Measurements from ENCODE around the gene ZNF253.
A peak's percentile ranks its signal among the peaks of the same experiment; 100 is the strongest.
"Not testable (repeated sequence)": the region's sequence is repeated elsewhere in the genome, so short reads cannot be mapped to it uniquely, and the experiment has no call there.

ZNF253 gene

DNA sequence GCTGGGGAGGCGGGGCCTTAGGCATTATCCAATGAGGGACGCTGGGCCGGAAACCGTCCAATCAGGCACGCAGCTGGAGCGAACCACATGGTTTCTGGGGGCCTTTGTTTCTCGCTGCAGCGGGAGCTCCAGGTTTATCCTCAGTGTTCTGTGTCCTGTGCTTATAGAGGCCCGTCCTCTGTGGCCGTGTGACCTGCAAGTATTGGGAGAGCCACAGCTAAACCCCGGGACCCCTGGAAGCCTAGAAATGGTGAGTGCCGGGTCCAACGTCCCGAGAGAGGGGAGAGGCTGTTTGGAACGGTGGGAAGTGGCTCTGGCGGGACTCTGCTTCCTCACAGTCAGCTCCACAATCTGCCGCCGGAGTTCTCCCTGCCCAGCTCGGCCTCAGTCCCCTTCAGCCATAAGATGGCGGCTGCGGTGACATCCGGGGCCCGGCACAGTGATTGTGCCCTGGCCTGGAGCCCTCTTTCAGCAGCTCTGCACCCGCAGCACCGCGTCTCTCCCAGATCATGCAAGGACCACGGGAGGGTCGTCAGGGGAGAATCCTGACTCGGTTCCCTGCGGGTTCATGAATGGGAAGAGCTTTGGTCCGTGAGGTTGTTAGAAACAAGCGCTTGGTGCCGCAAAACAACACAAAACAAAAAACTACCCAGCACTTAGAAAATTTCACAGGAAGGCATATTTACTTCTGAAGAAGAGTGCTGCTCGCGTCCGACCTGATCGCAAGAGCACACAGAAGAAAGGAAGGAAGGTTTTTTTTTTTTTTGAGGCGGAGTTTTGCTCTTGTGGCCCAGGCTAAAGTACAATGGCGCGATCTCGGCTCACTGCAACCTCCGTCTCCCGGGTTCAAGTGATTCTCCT, at the start of gene ZNF253:
TSS of gene ZNF253 (plus strand) at position 133 of the 861 bp plus-strand sequence. CDS start at position 248, 115 bp downstream.
- DNase-seq, result peak; percentile 93

DNA sequence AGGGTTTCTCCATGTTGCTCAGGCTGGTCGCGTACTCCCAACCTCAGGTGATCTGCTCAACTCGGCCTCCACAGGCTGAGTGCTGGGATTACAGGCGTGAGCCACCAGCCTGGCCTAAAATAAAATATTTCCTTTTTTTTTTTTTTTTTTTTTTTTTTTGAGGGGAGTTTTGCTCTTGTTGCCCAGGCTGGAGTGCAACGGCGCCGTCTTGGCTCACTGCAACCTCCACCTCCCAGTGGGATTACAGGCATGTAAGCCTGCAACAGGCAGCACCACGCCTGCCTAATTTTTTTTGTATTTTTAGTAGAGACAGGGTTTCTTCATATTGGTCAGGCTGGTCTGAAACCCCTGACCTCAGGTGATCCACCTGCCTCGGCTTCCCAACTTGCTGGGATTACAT, 49.0 kb upstream of the ZNF253 start:
- DNase-seq, result no peak

DNA sequence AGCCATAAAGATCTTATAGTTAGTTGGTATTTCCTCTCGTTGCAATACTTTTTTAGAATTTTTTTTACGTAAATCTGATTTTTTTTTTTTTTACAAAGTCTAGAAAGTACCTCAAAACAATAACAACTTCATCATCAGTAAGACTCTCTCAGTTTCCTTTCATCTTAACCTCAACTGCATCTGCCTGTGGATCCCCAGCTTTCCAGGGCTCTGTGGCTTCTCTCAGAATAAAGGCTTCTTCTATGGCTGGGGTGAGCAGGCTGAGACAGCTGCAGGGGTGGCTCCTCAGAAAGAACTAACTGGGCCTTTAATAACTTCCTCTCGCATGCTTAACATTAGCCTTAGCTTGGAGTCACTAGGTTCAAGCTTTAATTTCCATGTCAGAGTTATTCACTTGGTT, 48.3 kb upstream of the ZNF253 start:
- peak; percentile 10 for DNase-seq

DNA sequence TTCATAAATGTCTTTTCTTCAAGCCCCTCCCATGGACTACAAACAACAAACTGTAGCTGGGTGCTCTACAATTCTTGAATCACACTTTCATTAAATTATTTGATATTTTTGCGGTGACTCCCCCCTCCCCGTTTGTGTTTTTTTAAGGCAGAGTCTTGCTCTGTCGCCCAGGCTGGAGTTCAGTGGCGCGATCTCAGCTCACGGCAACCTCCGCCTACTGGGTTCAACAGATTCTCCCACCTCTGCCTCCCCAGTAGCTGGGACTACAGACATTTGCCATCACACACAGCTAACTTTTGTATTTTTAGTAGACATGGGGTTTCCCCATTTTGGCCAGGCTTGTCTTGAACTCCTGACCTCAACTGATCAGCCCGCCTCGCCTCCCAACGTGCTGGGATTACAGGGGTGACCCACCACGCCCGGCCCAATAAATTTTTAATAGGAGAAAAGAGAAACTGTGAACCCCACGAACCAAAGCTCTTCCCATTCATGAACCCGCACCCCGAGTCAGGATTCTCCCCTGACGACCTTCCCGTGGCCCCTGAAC, 44.8 kb upstream of the ZNF253 start:
- DNase-seq, result no peak

DNA sequence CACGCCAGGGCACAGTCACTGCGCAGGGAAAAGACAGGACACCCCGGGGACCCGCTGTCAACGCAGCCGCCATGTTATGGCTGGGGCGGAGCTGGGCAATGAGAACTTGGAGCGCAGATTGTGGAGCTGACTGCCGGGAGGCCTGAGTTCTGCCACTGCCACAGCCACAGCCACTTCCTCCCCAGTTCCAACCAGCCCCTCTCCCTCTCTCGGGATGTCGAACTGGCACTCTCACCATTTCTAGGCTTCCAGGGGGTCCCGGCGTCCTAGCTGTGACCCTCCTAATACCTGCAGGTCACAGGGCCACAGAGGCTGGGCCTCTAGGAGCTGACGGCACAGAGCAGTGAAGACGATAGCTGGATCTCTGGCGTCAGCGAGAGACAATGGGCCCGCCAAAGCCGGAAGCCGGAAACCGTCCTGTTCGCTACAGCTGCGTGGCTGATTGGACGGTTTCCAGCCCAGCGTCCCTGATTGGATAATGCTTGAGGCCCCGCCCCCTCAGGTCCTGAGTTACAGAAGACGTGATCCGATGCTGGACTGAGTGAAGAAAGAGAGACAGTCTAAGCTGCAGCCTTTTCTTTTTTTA, 44.2 kb upstream of the ZNF253 start, which contains the start of gene ZNF506:
TSS of gene ZNF506 (minus strand) at position 385 of the 586 bp plus-strand sequence. CDS start at position 238, 147 bp downstream.
- peak; percentile 92 for DNase-seq

DNA sequence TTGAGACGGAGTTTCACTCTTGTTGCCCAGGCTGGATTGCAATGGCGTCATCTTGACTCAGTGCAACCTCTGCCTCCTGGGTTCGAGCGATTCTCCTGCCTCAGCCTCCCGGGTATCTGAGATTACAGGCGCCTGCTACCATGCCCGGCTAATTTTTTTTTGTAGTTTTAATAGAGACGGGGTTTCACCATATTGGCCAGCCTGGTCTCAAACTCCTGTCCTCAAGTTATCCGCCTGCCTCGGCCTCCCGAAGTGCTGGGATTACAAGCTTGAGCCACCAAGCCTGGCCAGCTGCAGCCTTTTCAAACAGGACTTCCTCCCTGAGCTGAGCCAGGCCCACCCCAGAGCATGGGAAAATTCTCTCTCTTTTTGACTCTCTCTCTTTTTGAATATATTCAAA, 43.7 kb upstream of the ZNF253 start:
- DNase-seq, result not testable (repeated sequence)

DNA sequence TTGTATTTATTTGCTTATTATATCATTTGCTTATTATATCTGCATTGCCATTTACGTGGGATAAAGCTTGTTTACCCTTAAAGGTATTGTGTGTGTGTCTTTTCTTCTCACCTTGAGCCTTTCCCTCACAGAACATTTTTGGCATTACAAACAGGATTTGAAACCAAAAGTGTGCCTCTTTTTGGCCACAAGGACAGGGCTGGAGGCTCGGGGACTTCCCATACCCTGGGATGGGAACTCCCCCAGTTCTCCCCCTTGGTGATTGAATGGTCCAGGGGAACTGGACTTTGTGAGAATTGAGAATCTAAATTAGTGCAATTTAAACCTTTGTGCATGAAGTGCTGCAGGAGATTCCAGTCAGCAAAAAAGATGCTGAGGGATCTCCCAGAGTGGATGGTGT, 41.8 kb upstream of the ZNF253 start:
- no peak for DNase-seq

DNA sequence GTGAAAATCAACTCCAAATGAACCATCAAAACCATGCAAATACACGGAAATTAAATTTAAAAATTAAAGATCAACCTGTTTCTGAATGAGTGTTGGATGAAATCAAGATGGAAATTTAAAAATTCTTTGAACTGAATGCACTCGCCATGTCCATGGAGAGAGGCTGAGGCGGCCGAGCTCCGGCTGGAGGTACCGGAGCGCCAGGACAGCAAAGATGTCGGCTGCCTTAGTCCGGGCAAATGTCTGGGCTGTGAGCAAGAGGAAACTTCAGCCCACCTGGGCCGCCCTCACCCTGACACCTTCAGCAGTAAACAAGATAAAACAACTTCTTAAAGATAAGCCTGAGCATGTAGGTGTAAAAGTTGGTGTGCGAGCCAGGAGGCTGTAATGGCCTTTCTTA, 38.8 kb upstream of the ZNF253 start:
- DNase-seq, result no peak

DNA sequence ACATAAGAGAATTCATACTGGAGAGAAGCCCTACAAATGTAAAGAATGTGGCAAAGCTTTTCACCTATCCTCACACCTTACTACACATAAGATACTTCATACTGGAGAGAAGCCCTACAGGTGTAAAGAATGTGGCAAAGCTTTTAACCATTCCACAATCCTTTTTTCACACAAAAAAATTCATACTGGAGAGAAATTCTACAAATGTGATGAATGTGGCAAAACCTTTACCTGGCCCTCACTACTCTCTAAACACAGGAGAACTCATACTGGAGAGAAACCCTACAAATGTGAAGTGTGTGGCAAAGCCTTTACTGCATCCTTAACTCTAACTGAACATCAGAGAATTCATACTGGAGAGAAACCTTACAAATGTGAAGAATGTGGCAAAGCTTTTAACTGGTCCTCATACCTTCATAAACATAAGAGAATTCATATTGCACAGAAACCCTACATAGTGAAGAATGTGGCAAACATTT, 30.1 kb upstream of the ZNF253 start:
- no peak for DNase-seq

DNA sequence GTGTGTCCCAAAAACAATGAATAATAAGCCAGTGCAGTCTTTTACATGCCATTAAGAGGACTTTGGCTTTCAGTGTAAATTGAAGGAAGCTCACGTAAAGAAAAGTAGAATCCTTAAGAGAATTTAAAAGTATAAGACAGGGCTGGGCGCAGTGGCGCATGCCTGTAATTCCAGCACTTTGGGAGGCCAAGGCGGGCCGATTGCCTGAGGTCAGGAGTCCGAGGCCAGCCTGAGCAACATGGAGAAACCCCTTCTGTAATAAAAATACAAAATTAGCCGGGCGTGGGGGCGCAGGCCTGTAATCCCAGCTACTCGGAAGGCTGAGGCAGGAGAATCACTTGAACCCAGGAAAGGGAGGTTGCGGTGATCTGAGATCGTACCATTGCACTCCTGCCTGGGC, 17.9 kb upstream of the ZNF253 start:
- DNase-seq, result no peak

DNA sequence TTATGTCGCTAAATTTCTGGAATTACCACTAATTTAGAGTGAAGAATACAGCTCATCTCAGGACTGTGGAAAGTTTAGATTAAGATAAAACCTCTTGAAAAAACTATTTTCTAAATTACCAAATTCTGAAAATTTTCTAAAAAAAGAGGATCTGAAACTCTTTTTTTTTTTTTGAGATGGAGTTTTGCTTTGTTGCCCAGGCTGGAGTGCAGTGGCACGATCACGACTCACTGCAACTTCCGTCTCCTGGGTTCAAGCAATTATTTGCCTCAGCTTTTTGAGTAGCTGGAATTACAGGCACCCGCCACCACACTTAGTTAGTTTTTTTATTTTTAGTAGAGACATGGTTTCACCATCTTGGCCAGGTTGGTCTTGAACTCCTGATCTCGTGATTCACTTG, 16.6 kb upstream of the ZNF253 start:
- DNase-seq, result no peak

DNA sequence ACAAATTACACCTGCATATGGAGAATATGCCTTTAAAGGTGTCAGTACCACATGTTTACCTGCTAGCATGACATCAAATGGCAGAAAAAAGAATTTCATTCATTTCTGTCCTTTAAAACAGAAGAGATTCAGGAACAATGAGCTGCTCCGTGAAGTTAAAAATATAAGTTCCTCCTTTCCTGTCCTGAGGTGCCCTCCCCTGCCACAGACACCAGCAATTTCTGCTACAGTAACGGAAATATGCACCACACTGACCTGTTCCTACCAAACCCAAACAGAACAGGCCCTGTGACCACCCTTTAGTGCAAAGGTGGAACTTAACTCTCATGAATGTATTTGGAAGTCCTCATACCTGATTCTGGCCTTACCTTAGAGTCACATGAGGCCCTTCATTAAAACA, 13.9 kb upstream of the ZNF253 start:
- not testable (repeated sequence) for DNase-seq

DNA sequence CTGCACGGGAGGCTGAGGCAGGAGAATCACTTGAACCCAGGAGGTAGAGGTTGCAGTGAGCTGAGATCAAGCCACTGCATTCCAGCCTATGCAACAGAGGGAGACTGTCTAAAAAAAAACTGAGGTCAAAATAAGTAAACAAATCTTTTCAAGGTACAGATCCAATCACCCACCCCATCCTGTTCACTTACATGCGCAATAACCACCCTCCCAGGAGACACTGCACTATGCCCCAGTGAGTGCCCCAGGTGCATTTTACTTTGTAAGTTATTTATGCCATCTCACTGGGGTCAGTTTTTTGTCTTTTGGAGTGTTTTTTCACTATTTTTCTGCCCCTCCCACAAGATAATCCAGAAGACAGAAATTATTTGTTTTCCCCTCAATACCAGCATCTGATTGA, 6.9 kb upstream of the ZNF253 start:
- no peak for DNase-seq

DNA sequence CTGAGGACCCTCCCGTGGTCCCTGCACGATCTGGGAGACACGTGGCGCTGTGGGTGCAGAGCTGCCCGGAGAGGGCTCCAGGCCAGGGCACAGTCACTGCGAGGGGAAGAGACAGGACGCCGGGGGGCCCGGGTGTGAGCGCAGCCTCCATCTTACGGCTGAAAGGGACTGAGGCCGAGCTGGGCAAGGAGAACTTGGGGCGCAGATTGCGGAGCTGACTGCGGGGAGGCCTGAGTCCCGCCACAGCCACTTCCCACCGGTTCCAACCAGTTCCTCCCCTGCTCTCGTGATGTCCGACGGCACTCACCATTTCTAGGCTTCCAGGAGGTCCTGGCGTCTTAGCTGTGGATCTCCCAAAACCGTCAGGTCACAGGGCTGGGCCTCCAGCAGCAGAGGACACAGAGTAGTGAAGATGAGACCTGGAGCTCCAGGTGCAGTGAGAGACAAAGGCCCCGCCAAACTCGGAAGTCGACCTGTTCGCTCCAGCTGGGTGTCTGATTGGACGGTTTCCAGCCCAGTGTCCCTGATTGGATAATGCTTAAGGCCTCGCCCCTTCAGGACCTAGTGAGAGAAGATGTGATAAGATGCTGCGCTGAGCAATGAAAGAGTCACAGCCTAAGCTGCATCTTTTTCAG, 4.8 kb upstream of the ZNF253 start:
- DNase-seq, result peak; percentile 25

DNA sequence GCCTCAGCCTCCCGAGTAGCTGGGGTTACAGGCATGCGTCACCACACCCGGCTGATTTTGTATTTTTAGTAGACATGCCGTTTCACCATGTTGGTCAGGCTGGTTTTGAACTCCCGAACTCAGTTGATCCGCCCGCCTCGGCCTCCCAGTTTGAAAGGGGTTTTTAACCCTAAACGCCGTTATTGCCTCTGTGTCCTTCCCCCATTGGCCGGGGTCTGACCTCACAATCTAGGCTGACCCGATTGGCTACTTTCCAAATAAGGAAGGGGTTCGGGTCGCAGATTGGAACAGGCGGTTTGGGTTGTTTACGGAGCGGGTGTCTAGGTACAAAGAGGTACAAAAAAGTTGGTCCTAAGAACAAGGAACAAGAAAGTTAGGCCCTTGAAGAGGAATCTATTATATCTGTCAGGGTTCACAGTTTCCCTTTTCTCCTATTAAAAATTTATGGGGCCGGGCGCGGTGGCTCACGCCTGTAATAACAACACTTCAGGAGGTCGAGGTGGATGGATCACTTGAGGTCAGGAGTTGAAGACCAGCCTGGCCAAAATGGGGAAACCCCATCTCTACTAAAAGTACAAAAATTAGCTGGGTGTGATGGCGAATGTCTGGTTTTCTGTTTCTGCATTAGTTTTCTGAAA, 1.0 kb downstream of the ZNF253 start:
- DNase-seq, result peak; percentile 63

DNA sequence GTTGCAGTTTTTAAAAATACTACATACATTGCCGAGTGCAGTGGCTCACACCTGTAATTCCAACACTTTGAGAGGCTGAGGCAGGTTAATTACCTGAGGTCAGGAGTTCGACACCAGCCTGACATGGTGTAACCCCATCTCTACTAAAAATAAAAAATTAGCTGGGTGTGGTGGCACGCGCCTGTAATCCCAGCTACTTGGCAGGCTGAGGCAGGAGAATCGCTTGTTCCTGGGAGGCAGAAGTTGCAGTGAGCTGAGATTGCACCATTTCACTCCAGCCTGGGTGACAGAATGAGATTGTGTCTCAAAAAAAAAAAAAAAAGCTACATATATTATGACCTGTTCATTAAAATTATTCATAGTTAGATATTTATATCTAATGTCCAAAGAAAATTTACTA, 4.4 kb downstream of the ZNF253 start:
- DNase-seq, result not testable (repeated sequence)

DNA sequence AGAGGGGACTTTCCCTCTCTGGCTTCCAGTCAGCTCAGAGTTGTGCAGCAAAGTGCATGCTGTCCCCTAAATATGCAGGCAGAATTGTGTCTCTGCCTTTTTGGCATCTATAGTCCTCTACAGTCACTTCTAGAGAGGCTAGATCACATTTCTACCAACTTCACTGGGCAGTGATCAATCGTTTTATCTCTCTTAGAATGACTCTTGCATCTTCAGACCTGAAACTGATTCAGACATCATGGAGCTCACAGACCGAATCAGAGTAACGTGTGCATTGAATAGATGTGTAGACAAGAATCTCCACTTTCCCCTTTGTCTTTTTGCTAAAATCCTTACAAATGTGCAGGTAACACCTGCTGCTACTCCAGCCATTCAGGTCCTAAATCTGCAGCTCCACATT, 6.2 kb downstream of the ZNF253 start:
- DNase-seq, result peak; percentile 6

DNA sequence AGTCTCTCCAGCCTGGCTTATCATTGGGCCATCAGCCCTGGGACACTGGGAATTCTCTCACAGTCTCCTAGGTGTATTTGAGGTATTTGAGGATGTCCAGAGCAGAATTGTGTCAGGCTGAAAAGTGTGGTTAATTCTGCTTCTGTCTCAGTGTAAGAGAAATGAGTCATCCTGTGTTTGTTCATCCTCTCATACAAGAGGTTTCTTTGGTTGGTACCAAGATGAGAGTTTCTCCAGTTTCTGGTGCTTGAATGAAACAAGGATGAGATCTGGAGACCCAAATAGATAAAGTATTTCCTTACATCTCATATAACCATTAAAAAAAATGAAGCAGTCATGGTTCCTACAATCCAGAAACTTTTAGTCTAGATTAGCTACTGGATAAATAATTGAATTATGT, 7.7 kb downstream of the ZNF253 start:
- DNase-seq, result peak; percentile 33

DNA sequence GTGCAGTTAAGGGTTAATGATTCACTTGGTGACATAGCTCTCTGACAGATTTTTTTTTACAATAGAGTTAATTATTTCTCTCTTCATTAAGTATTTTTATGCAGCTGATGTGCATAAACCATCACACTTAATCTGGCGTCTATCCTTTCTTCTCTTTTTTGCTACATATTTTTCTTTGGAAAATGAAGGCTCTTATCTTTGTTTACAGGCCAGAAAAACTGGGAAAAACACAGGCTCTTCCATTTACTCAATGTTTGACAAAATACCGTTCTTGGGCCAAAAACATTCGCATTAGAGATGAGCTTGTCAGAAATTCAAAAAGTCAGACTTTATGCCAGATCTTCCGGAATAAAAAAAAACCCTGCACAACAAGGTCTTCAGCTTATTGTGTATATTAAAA, 12.0 kb downstream of the ZNF253 start:
- DNase-seq, result no peak

DNA sequence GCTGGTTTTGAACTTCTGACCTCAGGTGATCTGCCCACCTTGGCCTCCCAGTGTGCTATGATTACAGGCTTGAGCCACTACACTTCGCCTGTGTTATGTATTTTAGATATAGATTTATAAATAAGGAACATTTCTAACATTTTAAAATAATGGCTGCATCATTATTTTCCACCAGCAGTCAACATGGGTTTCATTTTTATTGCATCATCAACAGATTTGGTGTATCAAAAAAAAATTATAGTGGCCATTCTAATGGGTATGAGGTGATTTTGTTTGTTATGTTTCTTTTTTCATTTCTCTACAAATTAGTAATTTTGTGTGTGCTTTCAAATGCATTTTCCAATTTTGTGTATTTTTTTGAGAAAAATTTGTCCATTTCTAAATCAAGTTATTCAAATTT, 18.9 kb downstream of the ZNF253 start:
- DNase-seq, result no peak

DNA sequence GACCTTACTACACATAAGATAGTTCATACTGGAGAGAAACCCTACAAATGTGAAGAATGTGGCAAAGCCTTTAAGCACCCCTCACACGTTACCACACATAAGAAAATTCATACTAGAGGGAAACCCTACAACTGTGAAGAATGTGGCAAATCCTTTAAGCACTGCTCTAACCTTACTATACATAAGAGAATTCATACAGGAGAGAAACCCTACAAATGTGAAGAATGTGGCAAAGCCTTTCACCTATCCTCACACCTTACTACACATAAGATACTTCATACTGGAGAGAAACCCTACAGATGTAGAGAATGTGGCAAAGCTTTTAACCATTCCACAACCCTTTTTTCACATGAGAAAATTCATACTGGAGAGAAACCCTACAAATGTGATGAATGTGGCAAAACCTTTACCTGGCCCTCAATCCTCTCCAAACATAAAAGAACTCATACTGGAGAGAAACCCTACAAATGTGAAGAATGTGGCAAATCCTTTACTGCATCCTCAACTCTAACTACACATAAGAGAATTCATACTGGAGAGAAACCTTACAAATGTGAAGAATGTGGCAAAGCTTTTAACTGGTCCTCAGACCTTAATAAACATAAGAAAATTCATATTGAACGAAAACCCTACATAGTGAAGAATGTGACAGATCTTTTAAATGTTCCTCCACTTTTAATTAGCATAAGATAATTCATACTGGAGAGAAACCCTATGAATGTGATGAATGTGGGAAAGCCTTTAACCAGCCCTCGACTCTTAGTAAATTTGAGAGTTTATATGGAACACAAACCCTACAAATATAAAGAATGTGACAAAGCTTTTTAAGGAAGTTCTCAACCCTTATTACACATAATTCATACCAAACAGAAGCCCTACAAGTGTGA, 26.6 kb downstream of the ZNF253 start:
- DNase-seq, result not testable (repeated sequence)
